CD8-positive, alpha-beta memory T cell (primary cell): ENCODE measurements around the gene ZFP91. TPM values are rescaled to one million over a fixed set of nuclear protein-coding genes. Genes with fewer than 3 reads are reported as not detected.

ENCODE experiments used
- CTCF ChIA-PET: fragments of 350-600 bp; sonication (Branson Sonifier 250); formaldehyde crosslinking; loops from one replicate; lab custom pipeline; 2021; ENCODE audit warnings: antibody characterized with exemption; lab: Charles Lee
- POLR2A ChIA-PET: fragments of 350-600 bp; sonication (Branson Sonifier 250); formaldehyde crosslinking; loops from one replicate; lab custom pipeline; 2021; ENCODE audit warnings: antibody characterized with exemption; lab: Charles Lee
- DNase-seq, 5 donors: peaks; one replicate each; pipeline versions ENCODE4 v3.0.0 to v3.0.0-alpha.2; 2020 to 2022; ENCODE audit warnings: mixed read lengths in 1 of 5
- H3K27ac ChIP-seq: one replicate; pipeline ENCODE4 v1.7.0; 2013; ENCODE audit warnings: low read depth, mild to moderate bottlenecking, low read length, moderate library complexity
- H3K27me3 ChIP-seq: 2 replicates; pipeline ENCODE4 v1.7.0; 2013; ENCODE audit warnings: low read length, mild to moderate bottlenecking; ENCODE audit not compliant: insufficient read depth, poor library complexity, severe bottlenecking
- H3K36me3 ChIP-seq: 2 replicates; pipeline ENCODE4 v1.7.0; 2013; ENCODE audit warnings: mild to moderate bottlenecking, low read length, moderate library complexity; ENCODE audit not compliant: insufficient read depth
- H3K4me1 ChIP-seq: 2 replicates; pipeline ENCODE4 v1.7.0; 2013; ENCODE audit warnings: mild to moderate bottlenecking, low read length, moderate library complexity; ENCODE audit not compliant: insufficient read depth
- H3K4me3 ChIP-seq: 2 replicates; pipeline ENCODE4 v1.7.0; 2013; ENCODE audit warnings: mild to moderate bottlenecking, low read length
- H3K9me3 ChIP-seq: 2 replicates; pipeline ENCODE4 v1.7.0; 2013; ENCODE audit warnings: mild to moderate bottlenecking, low read length
- H3K27ac Mint-ChIP-seq, 8 donors: one replicate each; pipeline ENCODE4 v1.8.0; 2020 to 2021; ENCODE audit warnings: mixed read lengths in 8 of 8, mild to moderate bottlenecking in 6 of 8, inconsistent platforms in 3 of 8, moderate library complexity in 3 of 8
- H3K27me3 Mint-ChIP-seq, 2 donors: one replicate each; pipeline ENCODE4 v1.8.0; 2020 to 2021; ENCODE audit warnings: mixed read lengths in 2 of 2, mild to moderate bottlenecking in 1 of 2, moderate library complexity in 1 of 2
- H3K36me3 Mint-ChIP-seq, 3 donors: one replicate each; pipeline ENCODE4 v1.8.0; 2020 to 2021; ENCODE audit warnings: mixed read lengths in 3 of 3, inconsistent platforms in 1 of 3, mild to moderate bottlenecking in 1 of 3
- H3K4me1 Mint-ChIP-seq, 3 donors: one replicate each; pipeline ENCODE4 v1.8.0; 2020 to 2021; ENCODE audit warnings: mixed read lengths in 3 of 3, inconsistent platforms in 1 of 3, mild to moderate bottlenecking in 1 of 3
- H3K4me3 Mint-ChIP-seq, 7 donors: one replicate each; pipeline ENCODE4 v1.8.0; 2020 to 2021; ENCODE audit warnings: mixed read lengths in 7 of 7, mild to moderate bottlenecking in 6 of 7, moderate library complexity in 4 of 7, inconsistent platforms in 2 of 7
- H3K9me3 Mint-ChIP-seq, 5 donors: one replicate each; pipeline ENCODE4 v1.8.0; 2020 to 2022; ENCODE audit warnings: mixed read lengths in 5 of 5, mild to moderate bottlenecking in 3 of 5, moderate library complexity in 2 of 5, inconsistent platforms in 1 of 5
- polyA plus RNA-seq: library from polyadenylated mRNA; unstranded; fragments of 300-500 nt; fragmentation: Illumina TruSeq; gene quantifications from one replicate; pipeline ENCODE4 v1.2.3, GENCODE V29; 2021
- total RNA-seq, 2 experiments: library from RNA; stranded (reverse); gene quantifications; one replicate each; pipeline ENCODE4 v1.2.3, GENCODE V29; 2021

ZFP91 gene
- total and polyA plus RNA-seq, 3 experiments from 2014 or later = 6.9 to 61.7 (median 61.0) TPM

DNA sequence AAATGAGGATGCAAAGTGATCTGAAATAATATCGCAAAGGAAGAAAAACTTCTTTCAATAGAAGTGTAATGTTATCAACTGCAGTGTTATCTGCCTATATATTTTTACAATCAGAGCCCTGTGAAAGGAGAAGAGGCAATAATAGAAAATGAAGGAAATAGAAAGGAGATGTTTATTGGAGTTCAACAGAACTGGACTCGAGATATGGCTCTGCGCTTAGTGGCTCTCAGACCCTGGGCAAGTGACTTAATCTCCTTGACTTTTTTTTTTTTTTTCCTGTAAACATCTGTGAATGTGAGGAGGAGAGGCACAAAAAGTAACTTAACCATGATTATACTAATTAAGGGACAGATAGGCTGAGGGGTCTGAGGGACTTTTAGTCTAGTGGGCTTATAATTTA, 62.5 kb downstream of the ZFP91 start:
- CTCF ChIA-PET = interaction anchor here (2.4 to 4.0 kb wide), 2 partner anchors 11 to 74 kb away, joined by 10 to 20 read pairs; no protein-coding TSS in a partner anchor
- peaks cover 19% of the 10 kb centered on the region for H3K4me1 ChIP-seq
- Mint-ChIP-seq H3K27ac (peak overlapping the region in 6 of 8 donors; percentile 31 to 80 (median 70)), H3K9me3 (peaks cover 3 to 8% (median 4%) of the 10 kb centered on the region in 5 donors), H3K27me3 (peaks cover under 1 to 2% of the 10 kb centered on the region in 2 donors), H3K4me1 (peaks cover 19 to 23% (median 22%) of the 10 kb centered on the region in 3 donors), H3K4me3 (no peak overlapping the region), H3K36me3 (peaks cover 0 to 5% (median 2%) of the 10 kb centered on the region in 3 donors)
- H3K36me3 ChIP-seq = no peaks in the 10 kb centered on the region
- no peak overlapping the region for H3K4me3 ChIP-seq
- no peak overlapping the region for H3K27ac ChIP-seq
- H3K27me3 ChIP-seq = no peaks in the 10 kb centered on the region
- no peaks in the 10 kb centered on the region for H3K9me3 ChIP-seq
- POLR2A ChIA-PET = no interaction called here
- DNase-seq = no peak

DNA sequence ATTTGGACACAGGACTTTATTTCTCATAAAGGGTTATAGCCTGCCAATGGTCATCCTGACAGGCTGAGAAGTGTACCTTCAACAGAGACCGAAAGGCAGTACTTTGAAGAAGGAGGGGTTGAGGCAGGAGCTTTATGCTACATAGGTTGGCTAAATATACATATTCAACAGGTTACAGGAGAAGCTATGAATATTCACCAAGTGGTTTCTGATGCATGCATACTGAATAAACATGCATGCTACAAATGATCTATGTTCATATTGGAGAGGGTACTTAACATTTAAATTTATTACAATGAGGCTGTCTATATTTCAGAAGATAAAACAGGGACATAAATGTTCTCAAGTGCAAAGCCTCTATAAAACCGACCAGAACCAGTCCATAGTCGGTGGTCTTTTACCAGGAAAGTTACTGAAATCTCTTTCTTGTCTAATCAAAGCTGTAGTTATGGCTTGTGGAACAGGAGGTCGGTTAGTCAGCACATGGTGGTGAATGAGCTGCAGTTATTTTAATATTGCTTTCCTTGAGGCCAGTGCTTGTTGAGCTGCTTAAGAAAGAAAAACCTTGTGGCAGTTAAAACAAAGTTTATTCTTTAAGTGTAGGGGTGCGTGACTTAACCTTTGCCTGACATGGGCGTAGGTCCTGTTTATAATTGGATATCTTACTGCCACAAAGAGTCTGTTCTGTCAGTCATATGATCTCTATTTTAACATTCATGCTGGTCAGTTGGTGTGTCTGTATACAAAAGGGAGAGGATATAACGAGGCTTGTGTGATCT, 63.1 kb downstream of the ZFP91 start:
- peaks cover 4% of the 10 kb centered on the region in 2 donors for H3K27me3 Mint-ChIP-seq
- Histone ChIP-seq H3K27ac (no peak overlapping the region), H3K9me3 (no peaks in the 10 kb centered on the region), H3K27me3 (no peaks in the 10 kb centered on the region), H3K36me3 (no peaks in the 10 kb centered on the region), H3K4me1 (peaks cover 19% of the 10 kb centered on the region), H3K4me3 (no peak overlapping the region)
- ChIA-PET POLR2A (no interaction called here), CTCF (interaction anchor here (1.5 kb wide), 1 partner anchor 11 kb away, joined by 3 read pairs; no protein-coding TSS in a partner anchor)
- H3K27ac Mint-ChIP-seq = peak overlapping the region in 3 of 8 donors; percentile 9 to 63 (median 33)
- no peak overlapping the region for H3K4me3 Mint-ChIP-seq
- H3K36me3 Mint-ChIP-seq = peaks cover 0 to 11% (median 2%) of the 10 kb centered on the region in 3 donors
- DNase-seq = no peak
- peaks cover 5 to 11% (median 8%) of the 10 kb centered on the region in 5 donors for H3K9me3 Mint-ChIP-seq
- H3K4me1 Mint-ChIP-seq = peaks cover 19 to 23% (median 22%) of the 10 kb centered on the region in 3 donors

DNA sequence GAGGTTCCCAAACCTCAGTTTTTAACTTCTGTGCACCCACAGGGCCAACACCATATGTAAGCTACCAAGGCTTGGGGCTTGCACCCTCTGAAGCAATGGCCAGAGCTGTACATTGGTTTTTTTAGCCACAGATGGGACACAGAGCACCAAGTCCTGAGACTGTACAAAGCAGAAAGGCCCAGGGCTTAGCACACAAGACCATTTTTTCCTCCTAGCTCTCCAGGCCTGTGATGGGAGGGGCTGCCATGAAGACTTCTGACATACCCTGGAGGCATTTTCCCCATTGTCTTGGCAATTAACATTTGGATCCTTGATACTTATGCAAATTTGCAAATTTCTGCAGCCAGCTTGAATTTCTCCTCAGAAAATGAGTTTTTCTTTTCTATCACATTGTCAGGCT, 67.0 kb downstream of the ZFP91 start:
- Mint-ChIP-seq H3K36me3 (peaks cover 0 to 12% (median 0%) of the 10 kb centered on the region in 3 donors), H3K27me3 (peaks cover 4 to 6% of the 10 kb centered on the region in 2 donors), H3K9me3 (peaks cover 5 to 11% (median 8%) of the 10 kb centered on the region in 5 donors), H3K4me3 (no peak overlapping the region), H3K4me1 (peaks cover 9% of the 10 kb centered on the region in 3 donors), H3K27ac (no peak overlapping the region)
- no peak overlapping the region for H3K27ac ChIP-seq
- CTCF ChIA-PET = no interaction called here
- H3K4me1 ChIP-seq = peaks cover 4% of the 10 kb centered on the region
- no peaks in the 10 kb centered on the region for H3K27me3 ChIP-seq
- no peak for DNase-seq
- H3K4me3 ChIP-seq = no peak overlapping the region
- no peaks in the 10 kb centered on the region for H3K36me3 ChIP-seq
- H3K9me3 ChIP-seq = no peaks in the 10 kb centered on the region
- POLR2A ChIA-PET = interaction anchor here (0.6 kb wide), 1 partner anchor 129 kb away, joined by 3 read pairs; no protein-coding TSS in a partner anchor

DNA sequence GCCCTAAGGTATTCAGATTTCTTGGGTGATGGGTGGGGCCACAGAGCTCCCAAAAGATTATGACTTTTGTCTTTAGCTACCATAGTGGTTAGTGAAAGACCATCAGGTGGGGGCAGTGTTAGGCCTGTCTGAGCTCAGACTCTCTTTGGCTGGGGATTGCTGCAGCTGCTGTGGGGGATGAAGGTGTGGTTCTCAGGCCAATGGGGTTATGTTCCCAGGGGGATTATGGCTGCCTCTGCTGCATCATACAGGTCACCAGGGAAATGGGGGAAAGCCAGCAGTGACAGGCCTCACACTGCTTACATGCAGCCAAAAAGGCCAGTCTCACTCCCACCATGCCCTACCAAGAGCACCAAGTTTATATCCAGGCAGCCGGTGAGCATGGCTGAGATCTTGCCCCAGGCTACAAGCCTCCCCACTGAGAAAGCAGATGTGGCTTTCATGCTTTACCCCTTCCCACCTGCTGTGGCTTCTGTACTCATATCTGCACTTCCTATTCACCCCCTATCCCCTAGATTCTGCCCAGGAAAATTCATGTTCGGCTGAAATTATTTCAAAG, 68.4 kb downstream of the ZFP91 start:
- Mint-ChIP-seq H3K27ac (peak overlapping the region in 1 of 8 donors; percentile 4), H3K4me1 (no peaks in the 10 kb centered on the region), H3K36me3 (peaks cover 0 to 12% (median 0%) of the 10 kb centered on the region in 3 donors), H3K9me3 (peaks cover 5 to 11% (median 8%) of the 10 kb centered on the region in 5 donors), H3K27me3 (peaks cover 8% of the 10 kb centered on the region in 2 donors), H3K4me3 (no peak overlapping the region)
- Histone ChIP-seq H3K36me3 (no peaks in the 10 kb centered on the region), H3K27ac (no peak overlapping the region), H3K4me3 (no peak overlapping the region), H3K27me3 (no peaks in the 10 kb centered on the region), H3K9me3 (no peaks in the 10 kb centered on the region), H3K4me1 (no peaks in the 10 kb centered on the region)
- CTCF ChIA-PET = interaction anchor here (0.9 to 1.0 kb wide), 2 partner anchors 17 to 79 kb away, joined by 3 to 4 read pairs; no protein-coding TSS in a partner anchor
- POLR2A ChIA-PET = no interaction called here
- no peak for DNase-seq

DNA sequence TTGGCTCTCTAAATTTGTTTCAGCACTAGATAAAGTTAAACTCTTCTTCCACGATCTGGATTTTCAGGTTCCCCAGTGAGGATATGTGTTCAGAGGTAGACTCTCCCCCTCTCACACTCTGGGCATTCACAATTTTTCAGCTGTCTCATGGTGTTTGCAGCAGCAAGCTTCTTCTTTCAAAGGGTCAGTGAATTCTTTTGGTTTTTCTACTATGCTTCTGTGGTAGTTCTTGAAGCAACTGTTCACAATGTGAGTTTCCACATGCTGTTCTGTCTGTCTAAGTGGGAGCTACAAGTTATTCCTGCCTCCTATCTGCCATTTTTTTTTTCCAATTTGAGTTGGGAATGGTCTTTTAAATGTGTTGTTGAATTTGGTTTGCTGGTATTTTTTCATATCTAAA, 69.0 kb downstream of the ZFP91 start:
- CTCF ChIA-PET = no interaction called here

DNA sequence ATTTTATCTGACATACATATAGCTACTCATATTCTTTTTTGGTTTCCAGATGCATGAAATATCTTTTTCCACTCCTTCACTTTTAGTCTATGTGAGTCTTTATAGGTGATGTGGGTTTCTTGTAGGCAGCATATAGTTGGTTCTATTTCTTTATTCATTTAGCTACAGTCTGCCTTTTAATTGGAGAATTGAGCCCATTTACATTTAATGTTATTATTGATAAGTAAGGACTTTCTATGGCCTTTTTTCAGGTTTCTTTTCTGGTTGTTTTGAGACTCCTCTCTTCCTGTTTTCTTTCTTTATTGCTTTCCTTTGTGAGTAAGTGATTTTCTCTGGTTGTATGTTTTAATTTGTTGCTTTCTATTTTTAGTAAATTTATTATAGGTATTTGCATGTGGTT, 70.8 kb downstream of the ZFP91 start:
- ChIA-PET POLR2A (no interaction called here), CTCF (no interaction called here)
- Histone ChIP-seq H3K9me3 (no peaks in the 10 kb centered on the region), H3K27ac (no peak overlapping the region), H3K4me1 (no peaks in the 10 kb centered on the region), H3K4me3 (no peak overlapping the region), H3K36me3 (no peaks in the 10 kb centered on the region), H3K27me3 (no peaks in the 10 kb centered on the region)
- DNase-seq = no peak
- Mint-ChIP-seq H3K4me1 (peaks cover 2 to 7% (median 5%) of the 10 kb centered on the region in 3 donors), H3K27me3 (peaks cover 8% of the 10 kb centered on the region in 2 donors), H3K9me3 (peaks cover 5 to 11% (median 8%) of the 10 kb centered on the region in 5 donors), H3K36me3 (peaks cover 0 to 12% (median 0%) of the 10 kb centered on the region in 3 donors), H3K4me3 (no peak overlapping the region), H3K27ac (no peak overlapping the region)

More for the DNA sequence above, 69.0 kb downstream of the ZFP91 start:
- no peak overlapping the region for H3K4me3 Mint-ChIP-seq
- no peaks in the 10 kb centered on the region for H3K4me1 ChIP-seq
- H3K27ac Mint-ChIP-seq = no peak overlapping the region
- no peaks in the 10 kb centered on the region for H3K9me3 ChIP-seq
- POLR2A ChIA-PET = no interaction called here
- DNase-seq = no peak
- H3K9me3 Mint-ChIP-seq = peaks cover 5 to 11% (median 8%) of the 10 kb centered on the region in 5 donors
- H3K36me3 ChIP-seq = no peaks in the 10 kb centered on the region
- no peaks in the 10 kb centered on the region for H3K27me3 ChIP-seq
- H3K27ac ChIP-seq = no peak overlapping the region
- no peak overlapping the region for H3K4me3 ChIP-seq
- H3K27me3 Mint-ChIP-seq = peaks cover 8% of the 10 kb centered on the region in 2 donors
- H3K36me3 Mint-ChIP-seq = peaks cover 0 to 12% (median 0%) of the 10 kb centered on the region in 3 donors
- no peaks in the 10 kb centered on the region for H3K4me1 Mint-ChIP-seq

DNA sequence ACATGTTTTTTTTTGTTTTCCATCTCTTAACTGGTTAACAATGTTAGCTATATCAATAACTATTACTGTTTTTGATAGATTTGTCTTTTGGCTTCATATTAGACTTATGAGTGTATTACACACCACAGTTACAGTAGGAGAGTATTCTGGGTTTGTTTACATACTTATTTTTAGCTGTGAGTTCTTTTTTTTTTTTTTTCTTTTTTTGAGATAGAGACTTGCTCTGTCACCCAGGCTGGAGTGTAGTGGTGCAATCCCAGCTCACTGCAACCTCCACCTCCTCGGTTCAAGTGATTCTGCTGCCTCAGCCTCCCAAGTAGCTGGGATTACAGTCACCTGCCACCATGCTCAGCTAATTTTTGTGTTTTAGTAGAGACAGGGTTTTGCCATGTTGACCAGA, 71.6 kb downstream of the ZFP91 start:
- no peak for DNase-seq
- Mint-ChIP-seq H3K9me3 (peaks cover 5 to 11% (median 8%) of the 10 kb centered on the region in 5 donors), H3K27ac (no peak overlapping the region), H3K4me1 (peaks cover 2 to 7% (median 5%) of the 10 kb centered on the region in 3 donors), H3K4me3 (no peak overlapping the region), H3K36me3 (peaks cover 0 to 12% (median 0%) of the 10 kb centered on the region in 3 donors), H3K27me3 (peaks cover 8% of the 10 kb centered on the region in 2 donors)
- Histone ChIP-seq H3K9me3 (no peaks in the 10 kb centered on the region), H3K4me1 (no peaks in the 10 kb centered on the region), H3K4me3 (no peak overlapping the region), H3K27ac (no peak overlapping the region), H3K27me3 (no peaks in the 10 kb centered on the region), H3K36me3 (no peaks in the 10 kb centered on the region)
- ChIA-PET CTCF (no interaction called here), POLR2A (interaction anchor here (0.6 kb wide), 1 partner anchor 75 kb away, joined by 3 read pairs; the partner anchor contains the start of gene LPXN)
